Subcutaneous abdominal adipose tissue (tissue), 5 donors: ENCODE results near the gene KLHL2.
"Not testable (repeated sequence)": the region's sequence is repeated elsewhere in the genome, so short reads cannot be mapped to it uniquely, and the experiment has no call there.

Experiments
- H3K27ac ChIP-seq: one replicate; pipeline ENCODE4 v1.7.0; 2013; ENCODE audit warnings: low read depth, mild to moderate bottlenecking, inconsistent platforms, low read length, moderate library complexity
- H3K27me3 ChIP-seq, 5 donors: one replicate each; pipeline ENCODE4 v1.7.0; 2013; ENCODE audit warnings: low read length in 5 of 5, inconsistent platforms in 1 of 5; ENCODE audit not compliant: control insufficient read depth in 5 of 5, insufficient read depth in 4 of 5
- H3K36me3 ChIP-seq, 5 donors: one replicate each; pipeline ENCODE4 v1.7.0; 2013; ENCODE audit warnings: low read length in 5 of 5; ENCODE audit not compliant: control insufficient read depth in 5 of 5, insufficient read depth in 5 of 5
- H3K4me1 ChIP-seq, 5 donors: one replicate each; pipeline ENCODE4 v1.7.0; 2013; ENCODE audit warnings: low read length in 5 of 5, mild to moderate bottlenecking in 3 of 5, moderate library complexity in 1 of 5; ENCODE audit not compliant: control insufficient read depth in 5 of 5, insufficient read depth in 5 of 5
- H3K4me3 ChIP-seq, 5 donors: one replicate each; pipeline ENCODE4 v1.7.0; 2013; ENCODE audit warnings: low read length in 5 of 5, low read depth in 1 of 5
- H3K9ac ChIP-seq, 5 donors: one replicate each; pipeline ENCODE4 v1.7.0; 2013; ENCODE audit warnings: low read length in 5 of 5, mild to moderate bottlenecking in 4 of 5, moderate library complexity in 3 of 5
- H3K9me3 ChIP-seq, 5 donors: one replicate each; pipeline ENCODE4 v1.7.0; 2013; ENCODE audit warnings: low read length in 5 of 5; ENCODE audit not compliant: control insufficient read depth in 5 of 5
- donor health status: healthy.
- donor health status: healthy.
- donor health status: healthy.
- donor health status: healthy.
- donor health status: healthy.

Gene KLHL2

DNA sequence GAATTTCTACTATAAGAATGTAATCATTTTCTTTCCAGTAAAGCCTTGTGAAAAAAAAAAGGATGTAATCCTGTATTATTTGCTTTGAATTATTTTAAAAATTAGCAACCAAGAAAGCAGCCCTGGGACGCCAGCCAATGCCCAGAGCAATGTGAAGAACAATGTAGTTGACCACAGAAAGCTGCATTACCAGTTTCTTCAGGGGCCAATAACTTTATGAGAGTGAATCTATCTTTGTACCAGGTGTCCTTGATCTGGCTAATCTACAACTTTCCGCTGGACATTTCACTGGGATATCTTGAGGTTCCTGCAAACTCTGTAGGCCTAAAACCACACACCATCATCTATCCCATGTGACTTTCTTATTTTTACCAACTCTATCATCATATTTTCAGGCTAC, 7.6 kb upstream of the KLHL2 start:
- no peaks in the 10 kb centered on the region for H3K36me3 ChIP-seq
- H3K4me1 ChIP-seq: no peaks in the 10 kb centered on the region
- no peak overlapping the region for H3K4me3 ChIP-seq
- H3K9ac ChIP-seq: no peak overlapping the region
- no peaks in the 10 kb centered on the region for H3K27me3 ChIP-seq
- H3K27ac ChIP-seq: no peak overlapping the region
- H3K9me3 ChIP-seq: no peaks in the 10 kb centered on the region

DNA sequence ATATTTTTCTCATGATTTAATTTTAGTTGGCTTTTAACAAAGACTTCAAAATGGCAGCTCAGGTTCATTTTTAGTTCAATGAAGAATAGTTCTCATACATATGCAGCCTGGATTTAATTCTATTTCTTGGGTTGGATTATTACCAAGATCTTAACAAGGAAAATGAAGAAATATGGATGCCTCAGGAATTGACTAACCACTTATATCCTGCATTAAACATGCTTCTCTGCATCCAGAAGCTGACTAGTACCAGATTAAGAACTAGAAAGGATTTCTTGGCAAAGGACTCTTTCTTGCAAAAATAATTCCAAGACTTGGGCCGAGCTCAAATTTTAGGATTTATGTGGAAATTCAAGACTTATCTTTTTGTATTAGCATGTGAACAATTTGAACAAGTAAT, 5.6 kb upstream of the KLHL2 start:
- Histone ChIP-seq H3K9me3 (no peaks in the 10 kb centered on the region), H3K9ac (no peak overlapping the region), H3K27me3 (no peaks in the 10 kb centered on the region), H3K4me1 (peaks cover 3 to 6% (median 6%) of the 10 kb centered on the region in 5 donors), H3K4me3 (no peak overlapping the region), H3K27ac (no peak overlapping the region), H3K36me3 (no peaks in the 10 kb centered on the region)

DNA sequence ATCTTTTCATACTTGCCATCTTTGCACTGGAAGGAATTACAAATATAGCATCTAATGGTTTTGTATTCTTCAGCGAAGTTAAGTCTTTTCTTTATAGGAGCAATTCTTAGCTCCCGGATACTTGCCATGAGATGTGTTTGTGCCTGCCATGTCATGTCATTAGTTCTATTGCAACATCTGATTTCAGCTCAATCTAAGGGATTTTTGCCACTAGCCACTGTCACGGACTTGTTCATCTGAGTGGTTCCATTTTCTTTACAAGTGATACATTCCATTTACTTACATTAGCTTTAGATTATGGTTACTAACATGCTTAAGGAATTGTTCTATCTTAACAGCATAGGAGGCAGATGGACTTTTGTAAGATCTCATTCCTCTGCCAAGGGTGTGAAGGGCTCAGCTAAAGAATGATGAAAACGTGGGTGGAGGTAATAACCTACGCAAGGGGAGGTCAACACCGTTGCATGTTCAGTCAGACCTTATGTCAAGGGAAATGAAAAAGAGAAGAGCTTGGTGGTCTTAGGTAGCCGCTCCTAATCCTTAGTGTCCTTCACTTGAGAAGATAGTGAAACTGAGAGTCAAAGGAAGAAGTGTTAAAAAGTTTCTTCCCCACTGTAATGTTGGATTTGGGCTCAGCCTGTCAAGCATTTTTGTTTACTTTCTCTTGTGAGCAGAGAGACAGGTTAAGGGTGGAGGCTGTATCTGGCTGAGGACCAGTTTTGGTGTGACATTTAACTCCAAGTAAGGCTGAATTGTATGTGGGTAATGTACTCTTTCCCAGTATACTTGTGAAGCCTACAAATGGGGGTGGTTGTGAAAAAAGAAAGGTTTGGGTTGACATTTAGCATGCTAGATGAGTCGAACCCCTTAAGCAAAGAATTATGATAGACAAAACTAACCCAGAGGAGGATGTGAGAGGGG, 3.6 kb upstream of the KLHL2 start:
- Histone ChIP-seq H3K27me3 (no peaks in the 10 kb centered on the region), H3K4me3 (no peak overlapping the region), H3K27ac (no peak overlapping the region), H3K4me1 (peaks cover 5 to 19% (median 17%) of the 10 kb centered on the region in 5 donors), H3K36me3 (no peaks in the 10 kb centered on the region), H3K9me3 (no peaks in the 10 kb centered on the region), H3K9ac (no peak overlapping the region)

DNA sequence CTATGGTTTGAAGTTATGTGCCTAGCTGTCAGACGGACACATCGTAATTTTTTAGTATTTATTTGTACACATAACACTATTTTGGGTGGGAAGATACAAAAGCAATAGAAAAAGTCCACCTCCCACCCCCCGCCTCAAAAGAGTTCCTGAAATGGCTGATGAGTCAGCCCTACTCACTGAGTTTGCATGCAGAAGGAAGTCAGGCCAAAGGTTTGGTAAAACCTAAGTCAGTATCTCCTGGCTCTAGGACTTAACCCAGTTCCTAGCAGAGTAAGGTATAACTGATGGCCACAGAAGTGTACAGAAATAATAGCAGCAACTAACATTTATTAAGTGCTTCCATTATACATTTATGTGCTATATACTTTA, 2.9 kb upstream of the KLHL2 start:
- Histone ChIP-seq H3K9me3 (no peaks in the 10 kb centered on the region), H3K4me3 (no peak overlapping the region), H3K36me3 (no peaks in the 10 kb centered on the region), H3K4me1 (peaks cover 7 to 24% (median 22%) of the 10 kb centered on the region in 5 donors), H3K9ac (no peak overlapping the region), H3K27ac (no peak overlapping the region), H3K27me3 (no peaks in the 10 kb centered on the region)

DNA sequence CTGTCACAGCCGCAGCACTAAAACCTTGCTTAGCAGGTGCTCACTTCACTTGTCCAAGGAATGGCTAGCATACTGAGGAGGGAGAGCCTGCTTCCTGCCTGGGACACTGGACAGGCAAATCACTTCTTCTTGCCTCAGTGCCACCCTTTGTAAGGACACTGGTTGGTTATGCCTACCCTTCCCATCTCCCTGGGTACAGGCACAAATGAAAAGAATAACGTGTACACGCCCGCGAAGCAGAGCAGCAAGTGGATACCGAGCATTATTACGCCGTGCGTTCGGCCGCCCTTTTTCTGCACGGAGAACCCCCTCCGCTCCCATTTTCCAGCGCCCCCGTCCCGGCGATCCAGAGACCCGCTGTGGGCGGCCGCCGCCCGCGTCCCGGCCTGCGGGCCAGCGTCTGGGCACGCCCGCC, 338 bp upstream of the KLHL2 start:
- Histone ChIP-seq H3K4me3 (peak overlapping the region; percentile 74 to 99 (median 94)), H3K9ac (peak overlapping the region in 4 of 5 donors; percentile 29 to 86 (median 76)), H3K27me3 (no peaks in the 10 kb centered on the region), H3K9me3 (no peaks in the 10 kb centered on the region), H3K4me1 (peaks cover 7 to 24% (median 22%) of the 10 kb centered on the region in 5 donors), H3K27ac (peak overlapping the region; percentile 56), H3K36me3 (no peaks in the 10 kb centered on the region)

DNA sequence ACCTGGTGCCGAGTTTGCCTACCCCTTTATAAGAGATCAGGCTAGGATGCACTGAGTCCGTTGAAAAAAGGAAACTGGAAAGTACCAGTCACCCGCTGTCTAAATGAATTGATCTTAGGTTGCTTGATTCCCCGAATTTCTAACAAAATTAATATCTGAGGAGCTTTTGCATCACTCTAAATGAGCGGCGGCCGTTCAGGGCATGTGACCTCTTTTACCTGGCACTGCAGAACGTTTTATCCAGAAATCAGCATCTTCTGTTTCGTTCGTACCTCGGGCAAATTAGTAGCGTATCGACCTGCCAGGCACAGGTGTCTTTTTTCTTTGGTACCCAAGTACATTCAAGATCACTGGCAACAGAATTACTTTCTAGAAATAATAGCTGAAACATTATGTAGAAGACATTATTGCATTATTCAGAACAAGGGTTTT, 876 bp downstream of the KLHL2 start:
- H3K9ac ChIP-seq: peak overlapping the region in 4 of 5 donors; percentile 71 to 82 (median 79)
- H3K9me3 ChIP-seq: no peaks in the 10 kb centered on the region
- no peaks in the 10 kb centered on the region for H3K36me3 ChIP-seq
- H3K27me3 ChIP-seq: no peaks in the 10 kb centered on the region
- peak overlapping the region; percentile 41 for H3K27ac ChIP-seq
- H3K4me1 ChIP-seq: peaks cover 7 to 24% (median 22%) of the 10 kb centered on the region in 5 donors
- H3K4me3 ChIP-seq: peak overlapping the region; percentile 84 to 98 (median 94)

DNA sequence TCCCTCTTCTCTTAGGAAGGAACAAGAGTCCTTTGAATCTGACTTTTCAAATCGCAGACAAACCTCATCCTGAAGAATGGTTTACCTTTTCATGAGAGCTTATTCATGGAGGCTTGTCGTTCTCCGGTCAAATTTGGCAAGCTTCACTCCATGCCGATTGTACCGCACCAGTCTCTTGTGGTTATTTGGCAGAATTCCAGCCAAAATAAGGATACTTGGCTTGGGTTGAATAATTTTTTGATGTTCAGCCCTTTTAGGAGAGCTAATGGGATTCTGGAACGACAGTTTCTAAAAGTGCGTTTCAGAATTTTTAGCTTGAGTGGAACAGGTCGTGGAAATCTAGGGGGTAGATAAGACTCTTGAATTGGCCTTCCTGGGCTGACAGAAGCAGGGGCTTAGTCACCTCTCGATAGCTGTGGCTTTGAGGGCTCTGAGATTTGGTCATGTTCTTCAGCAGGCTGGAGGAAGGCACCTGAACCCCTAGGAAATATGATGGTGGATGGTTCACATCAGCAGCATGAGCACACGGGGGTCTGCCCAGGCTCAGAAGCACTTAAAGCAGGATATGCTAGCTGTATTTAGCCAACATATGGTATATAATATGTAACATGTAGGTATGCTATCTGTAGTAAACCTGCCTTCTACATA, 1.5 kb downstream of the KLHL2 start:
- Histone ChIP-seq H3K9me3 (no peaks in the 10 kb centered on the region), H3K27me3 (no peaks in the 10 kb centered on the region), H3K9ac (peak overlapping the region in 1 of 5 donors; percentile 71), H3K27ac (no peak overlapping the region), H3K36me3 (no peaks in the 10 kb centered on the region), H3K4me3 (peak overlapping the region; percentile 84 to 98 (median 94)), H3K4me1 (peaks cover 7 to 24% (median 22%) of the 10 kb centered on the region in 5 donors)

DNA sequence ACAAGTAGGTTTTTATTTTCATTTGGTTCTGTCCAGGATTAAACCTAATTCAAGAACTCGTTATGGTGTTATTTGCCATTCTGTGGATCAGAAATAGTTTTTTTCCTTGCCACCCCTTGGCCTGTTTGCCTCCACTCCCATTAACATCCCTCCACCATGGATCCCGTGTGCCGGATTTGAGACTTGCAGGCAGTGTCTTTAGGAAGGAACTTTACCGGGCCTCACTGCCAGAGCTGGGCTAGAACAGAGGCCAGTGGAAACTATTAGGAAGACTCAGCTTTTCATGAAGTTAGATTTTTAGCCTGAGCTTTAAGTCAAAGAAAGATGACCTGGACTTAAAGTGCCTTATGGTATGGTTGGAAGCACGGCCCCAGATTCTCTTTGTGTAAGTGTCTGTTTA, 2.4 kb downstream of the KLHL2 start:
- H3K4me3 ChIP-seq: no peak overlapping the region
- no peaks in the 10 kb centered on the region for H3K27me3 ChIP-seq
- H3K4me1 ChIP-seq: peaks cover 7 to 24% (median 22%) of the 10 kb centered on the region in 5 donors
- H3K9me3 ChIP-seq: no peaks in the 10 kb centered on the region
- no peak overlapping the region for H3K27ac ChIP-seq
- no peak overlapping the region for H3K9ac ChIP-seq
- H3K36me3 ChIP-seq: no peaks in the 10 kb centered on the region

DNA sequence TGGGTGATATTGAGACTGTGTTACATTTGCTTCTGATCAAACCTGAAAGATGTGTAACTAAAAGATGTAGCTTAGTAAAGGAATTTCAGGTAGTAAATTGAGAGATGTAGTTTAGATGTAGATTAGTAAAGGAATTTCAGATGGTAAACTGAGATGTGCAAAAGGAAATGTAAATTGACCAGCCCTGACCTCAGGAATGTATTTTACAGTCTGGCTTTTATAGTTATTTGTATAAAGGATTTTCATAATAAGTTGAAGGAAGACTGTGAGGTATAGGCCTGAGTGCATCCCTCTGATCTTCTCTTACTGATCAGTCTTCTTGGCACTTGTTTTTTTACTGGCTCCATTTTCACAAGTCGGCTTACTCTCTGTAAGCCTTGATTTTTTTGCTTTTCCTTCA, 3.2 kb downstream of the KLHL2 start:
- Histone ChIP-seq H3K4me1 (peaks cover 7 to 24% (median 22%) of the 10 kb centered on the region in 5 donors), H3K4me3 (no peak overlapping the region), H3K27ac (no peak overlapping the region), H3K9me3 (no peaks in the 10 kb centered on the region), H3K9ac (no peak overlapping the region), H3K36me3 (no peaks in the 10 kb centered on the region), H3K27me3 (no peaks in the 10 kb centered on the region)

DNA sequence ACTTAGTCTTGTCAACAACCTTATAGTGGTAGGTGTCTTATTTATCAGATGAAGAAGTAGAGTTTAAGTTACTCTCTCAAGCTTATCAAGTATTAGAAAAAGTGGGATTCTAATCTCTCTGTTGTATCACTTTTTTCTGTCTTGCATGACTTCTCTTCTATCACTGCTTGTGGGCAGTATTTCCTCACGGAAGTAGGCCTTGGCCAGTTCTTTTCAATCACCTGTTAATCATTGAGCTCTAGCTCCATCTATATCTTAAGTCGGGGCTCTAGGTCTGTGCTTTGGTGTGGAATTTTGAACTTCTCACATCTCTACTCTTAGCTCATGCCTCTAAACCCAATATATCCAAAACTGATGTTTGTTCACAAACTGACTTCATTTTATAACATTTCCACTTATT, 5.3 kb downstream of the KLHL2 start:
- not testable (repeated sequence) for H3K9me3 ChIP-seq, H3K4me3 ChIP-seq, H3K36me3 ChIP-seq, H3K27ac ChIP-seq, H3K27me3 ChIP-seq, H3K9ac ChIP-seq
- H3K4me1 ChIP-seq: peaks cover 2 to 17% (median 14%) of the 10 kb centered on the region in 5 donors
